Fibroblast of skin of abdomen (primary cell): ENCODE results near the gene GGA3. TPM values are rescaled to one million over a fixed set of nuclear protein-coding genes. Genes with fewer than 3 reads are reported as not detected.
"Not testable (repeated sequence)": the region's sequence is repeated elsewhere in the genome, so short reads cannot be mapped to it uniquely, and the experiment has no call there.

Experiments used
- DNase-seq: peaks from one replicate; pipeline ENCODE4 v3.0.0-alpha.2; 2013
- polyA plus RNA-seq, 2 experiments: library from polyadenylated mRNA; unstranded; fragments of 120-200 nt; gene quantifications; one replicate each; pipeline ENCODE4 v1.2.1, GENCODE V29; 2013; ENCODE audit not compliant: insufficient read length in 2 of 2

The GGA3 gene
- 23.3 TPM for polyA plus RNA-seq (2013, experiment 1 of 2; ENCODE audit: insufficient read length)
- 24.1 TPM for polyA plus RNA-seq (2013, experiment 2 of 2; ENCODE audit: insufficient read length)

DNA sequence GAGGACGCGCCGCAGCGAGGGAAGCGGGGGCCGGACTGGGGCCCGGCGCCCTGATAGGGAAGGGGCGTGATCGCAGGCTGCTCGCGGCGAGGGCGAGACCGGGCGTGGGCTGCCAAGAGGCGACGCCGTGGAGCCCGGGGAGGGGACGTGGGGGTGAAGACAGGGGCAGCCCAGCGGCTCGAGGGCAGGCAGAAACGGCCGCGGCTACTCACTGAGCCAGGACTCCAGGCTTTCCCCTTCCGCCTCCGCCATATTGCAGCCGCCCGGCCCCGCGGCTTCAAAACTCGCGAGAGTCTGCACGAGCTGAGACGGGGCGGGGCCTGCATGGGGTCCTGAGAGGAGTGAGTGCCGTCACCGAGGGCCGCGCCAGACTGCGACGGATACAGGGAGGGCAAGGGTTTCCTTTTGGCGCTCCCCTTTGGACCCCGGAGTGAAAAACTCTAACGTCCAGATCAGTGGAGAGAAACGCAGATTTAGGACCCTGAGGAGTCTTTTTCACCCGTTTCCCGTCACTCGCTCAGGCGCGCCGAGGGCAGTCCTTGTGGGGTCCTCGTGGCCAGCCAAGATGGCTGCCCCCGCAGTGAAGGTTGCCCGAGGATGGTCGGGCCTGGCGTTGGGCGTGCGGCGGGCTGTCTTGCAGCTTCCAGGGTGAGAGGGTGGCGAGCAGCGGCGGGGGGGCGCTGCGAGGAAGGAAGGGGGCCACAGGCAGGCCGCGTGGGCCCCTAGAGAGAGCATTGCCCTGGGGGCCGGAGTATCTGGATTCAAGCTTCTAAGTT, at the start of gene GGA3, which contains the start of gene MRPS7:
TSS of gene GGA3 (minus strand) at position 271 of the 776 bp plus-strand sequence. CDS start at position 252, 19 bp downstream.
TSS of gene MRPS7 (plus strand) at position 544 of the 776 bp plus-strand sequence. CDS start at position 566, 22 bp downstream.
- peak; percentile 94 for DNase-seq

DNA sequence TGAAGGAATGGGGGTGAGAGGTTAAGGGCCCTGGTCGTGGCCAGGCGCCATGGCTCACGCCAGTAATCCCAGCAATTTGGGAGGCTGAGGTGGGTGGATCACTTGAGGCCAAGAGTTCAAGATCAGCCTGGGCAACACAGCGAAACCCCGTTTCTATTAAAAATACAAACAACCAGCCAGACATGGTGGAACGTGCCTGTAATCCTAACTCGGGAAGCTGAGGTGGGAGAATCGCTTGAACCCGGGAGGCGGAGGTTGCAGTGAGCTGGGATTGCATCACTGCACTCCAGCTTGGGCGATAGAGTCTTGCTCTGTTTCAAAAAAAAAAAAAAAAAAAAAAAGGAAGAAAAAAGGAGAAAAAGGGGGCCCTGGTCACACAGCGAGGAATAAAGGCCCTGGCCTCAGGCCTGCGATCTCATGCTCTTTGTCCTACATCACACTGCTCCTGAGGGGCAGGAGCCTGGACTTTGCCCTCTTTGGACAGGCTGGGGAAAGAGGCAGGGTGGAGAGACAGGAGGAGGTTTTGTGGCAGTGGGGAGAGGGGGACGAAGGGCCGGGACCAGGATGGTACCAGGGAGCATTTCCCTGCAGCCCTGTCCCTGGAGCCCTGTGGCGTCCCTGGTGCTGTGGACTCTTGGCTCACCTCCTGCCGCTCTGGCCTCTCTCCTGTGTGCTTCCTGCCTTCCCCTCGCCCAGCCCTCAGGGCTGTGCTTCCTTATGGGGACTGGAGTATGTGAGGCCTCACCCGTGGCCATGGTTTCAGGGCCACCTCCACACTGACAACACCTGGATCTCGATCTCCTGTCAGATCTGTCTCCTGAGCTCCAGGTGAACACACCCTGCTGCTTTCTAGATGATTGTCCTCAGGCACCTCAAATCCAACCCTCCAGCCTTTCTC, 47.6 kb upstream of the GGA3 start:
- no peak for DNase-seq

- DNase-seq, result no peak
Observed at GRCh38 chr17:75307957-75308731, 46.7 kb upstream of the GGA3 start.

DNA sequence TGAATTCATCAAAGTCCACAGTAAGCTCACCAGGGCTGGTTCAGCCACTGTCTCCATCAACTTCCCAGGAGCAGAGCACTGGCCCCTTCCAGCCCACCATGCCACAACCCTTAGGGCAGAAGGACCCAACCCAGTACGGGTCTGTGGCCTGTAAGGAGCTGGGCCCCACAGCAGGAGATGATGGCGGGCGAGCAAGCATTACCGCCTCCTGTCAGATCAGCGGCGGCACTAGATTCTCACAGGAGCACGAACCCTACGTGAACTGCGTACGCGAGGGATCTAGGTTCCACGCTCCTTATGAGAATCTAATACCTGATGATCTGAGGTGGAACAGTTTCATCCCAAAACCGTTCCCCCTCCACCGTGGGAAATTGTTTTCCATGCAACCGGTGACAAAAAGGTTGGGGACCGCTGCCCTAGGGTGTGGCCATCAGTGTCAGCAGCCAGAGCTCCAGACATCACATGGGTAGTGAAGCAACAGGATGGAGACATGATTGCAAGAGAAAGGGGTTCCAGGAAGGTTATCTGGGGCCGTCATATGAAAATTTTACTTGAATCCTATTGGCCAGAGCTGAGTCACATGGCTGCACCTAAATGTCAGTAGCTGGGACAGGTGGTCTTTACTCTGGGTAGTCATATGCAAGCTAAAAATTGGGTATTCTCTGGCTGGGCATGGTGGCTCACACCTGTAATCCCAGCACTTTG, 40.2 kb upstream of the GGA3 start:
- no peak for DNase-seq

DNA sequence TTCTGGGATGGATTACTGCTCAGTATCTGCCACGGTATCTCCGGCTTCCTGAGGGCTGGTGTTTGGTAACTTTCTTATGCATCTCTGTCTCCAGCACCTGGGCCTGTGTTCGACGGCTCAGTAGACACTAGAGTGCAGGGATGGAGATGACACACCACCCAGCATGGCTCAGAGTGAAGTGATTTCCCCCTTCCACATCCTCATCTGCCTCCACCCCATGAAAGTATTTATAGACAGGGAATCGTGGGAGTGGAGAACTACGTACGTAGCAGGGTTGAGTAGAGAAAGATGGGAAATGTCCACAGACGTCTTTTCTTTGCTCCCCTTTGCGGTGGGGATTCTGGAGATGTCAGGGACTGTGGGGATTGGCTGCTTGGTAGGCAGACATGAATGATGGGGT, 39.6 kb upstream of the GGA3 start:
- no peak for DNase-seq

DNA sequence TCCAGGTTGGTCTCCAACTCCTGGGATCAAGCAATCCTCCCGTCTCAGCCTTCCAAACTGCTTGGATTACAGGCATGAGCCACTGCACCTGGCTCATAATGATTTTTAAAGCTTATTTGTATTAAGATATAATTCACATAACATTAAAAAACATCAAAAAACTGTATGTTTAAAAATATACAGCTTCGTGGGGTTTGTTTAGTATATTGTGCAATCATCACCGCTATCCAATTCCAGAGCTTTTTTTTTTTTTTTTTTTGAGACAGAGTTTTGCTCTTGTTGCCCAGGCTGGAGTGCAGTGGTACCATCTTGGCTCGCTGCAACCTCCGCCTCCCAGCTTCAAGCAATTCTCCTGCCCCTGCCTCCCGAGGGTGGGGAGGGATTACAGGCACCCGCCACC, 38.9 kb upstream of the GGA3 start:
- DNase-seq, result no peak

- no peak for DNase-seq
Observed at GRCh38 chr17:75295201-75296158, 34.1 kb upstream of the GGA3 start.

- DNase-seq, result not testable (repeated sequence)
Observed at GRCh38 chr17:75292810-75293448, 31.5 kb upstream of the GGA3 start.

DNA sequence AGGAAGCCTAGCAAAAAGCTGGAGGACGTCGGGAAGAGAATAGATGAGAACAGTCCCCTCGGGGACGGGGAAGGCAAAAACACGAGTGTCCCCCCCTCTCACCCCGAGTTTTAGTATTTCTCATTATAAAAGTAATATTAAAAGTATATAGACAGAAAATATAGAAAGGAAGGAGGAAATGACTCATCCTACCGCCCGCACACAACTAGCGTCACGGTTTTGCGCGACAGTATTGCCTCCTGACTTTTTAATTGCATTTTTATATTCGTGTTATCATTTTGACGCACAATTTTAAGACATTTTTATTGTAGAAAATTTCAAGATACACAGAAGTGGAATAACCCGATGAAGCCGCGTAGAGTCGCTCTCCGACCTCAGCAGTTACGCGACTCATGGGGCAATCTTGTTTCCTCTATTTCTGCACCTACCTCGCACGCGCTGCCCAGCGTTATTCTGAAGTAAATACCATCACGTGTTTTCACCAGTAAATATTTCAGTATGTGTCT, 28.5 kb upstream of the GGA3 start:
- peak; percentile 58 for DNase-seq

- DNase-seq, result peak; percentile 99
Observed at GRCh38 chr17:75289115-75289831, 27.9 kb upstream of the GGA3 start, which contains the start of gene SLC25A19. TSS of gene SLC25A19 (minus strand) at chr17:75289433. CDS start at chr17:75286764, 2,669 bp downstream.

- no peak for DNase-seq
Observed at GRCh38 chr17:75288770-75289114, 27.3 kb upstream of the GGA3 start.

- DNase-seq, result no peak
Observed at GRCh38 chr17:75288359-75288758, 27.0 kb upstream of the GGA3 start.

GRCh38 chr17:75287221-75287620, 25.8 kb upstream of the GGA3 start:
- DNase-seq, result no peak

GRCh38 chr17:75285123-75285522, 23.7 kb upstream of the GGA3 start:
- DNase-seq, result no peak

GRCh38 chr17:75280189-75280588, 18.8 kb upstream of the GGA3 start:
- not testable (repeated sequence) for DNase-seq

GRCh38 chr17:75277664-75278071, 16.3 kb upstream of the GGA3 start:
- DNase-seq, result peak; percentile 70

- DNase-seq, result peak; percentile 62
Observed at GRCh38 chr17:75273977-75274708, 12.7 kb upstream of the GGA3 start.

DNA sequence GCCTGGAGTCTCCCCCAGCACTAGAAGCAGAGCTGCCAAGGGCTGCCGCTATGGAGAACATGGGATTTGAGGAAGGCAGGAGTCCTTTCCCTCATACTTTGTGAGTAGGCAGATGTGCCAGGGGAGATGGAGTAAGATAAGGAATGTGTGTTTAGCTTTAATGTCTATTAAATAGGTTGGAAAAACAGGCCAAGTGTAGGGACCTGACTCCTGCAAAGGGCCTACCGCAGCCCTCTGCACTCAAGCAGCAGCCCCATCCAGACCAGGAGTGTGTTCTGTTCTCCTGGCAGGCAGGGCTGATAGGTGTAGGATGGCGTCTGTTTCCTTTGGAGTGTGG, 11.4 kb upstream of the GGA3 start:
- no peak for DNase-seq
